Liver (tissue), 9 donors: ENCODE results near the gene SEPTIN1. TPM values are rescaled to one million over a fixed set of nuclear protein-coding genes. Genes with fewer than 3 reads are reported as not detected.

Experiments used
- DNase-seq: peaks from one replicate; pipeline ENCODE4 v3.0.0-alpha.2; 2017; ENCODE audit warnings: low spot score
- H3K27ac ChIP-seq, 2 donors: one replicate each; pipeline ENCODE4 v1.7.0; 2013; ENCODE audit warnings: inconsistent platforms in 2 of 2, low read length in 2 of 2, control low read depth in 1 of 2, low read depth in 1 of 2, mild to moderate bottlenecking in 1 of 2
- H3K27me3 ChIP-seq, 4 donors: one replicate each; pipeline versions ENCODE4 v1.6.1 to v1.7.0; 2013; ENCODE audit warnings: low read length in 3 of 4, inconsistent platforms in 1 of 4, mild to moderate bottlenecking in 1 of 4, moderate library complexity in 1 of 4; ENCODE audit not compliant: control insufficient read depth in 4 of 4, insufficient read depth in 4 of 4
- H3K36me3 ChIP-seq, 4 donors: one replicate each; pipeline versions ENCODE4 v1.6.1 to v1.7.0; 2013; ENCODE audit warnings: low read length in 3 of 4, mild to moderate bottlenecking in 3 of 4, low read depth in 1 of 4, moderate library complexity in 1 of 4; ENCODE audit not compliant: control insufficient read depth in 4 of 4, insufficient read depth in 3 of 4
- H3K4me1 ChIP-seq, 4 donors: one replicate each; pipeline versions ENCODE4 v1.6.1 to v1.7.0; 2013; ENCODE audit warnings: low read length in 3 of 4, mild to moderate bottlenecking in 3 of 4, moderate library complexity in 1 of 4; ENCODE audit not compliant: control insufficient read depth in 4 of 4, insufficient read depth in 4 of 4
- H3K4me3 ChIP-seq, 3 donors: one replicate each; pipeline versions ENCODE4 v1.6.1 to v1.7.0; 2013; ENCODE audit warnings: low read length in 3 of 3, control low read depth in 1 of 3, low read depth in 1 of 3, mild to moderate bottlenecking in 1 of 3
- H3K9ac ChIP-seq, 2 donors: one replicate each; pipeline ENCODE4 v1.7.0; 2013; ENCODE audit warnings: low read length in 2 of 2, mild to moderate bottlenecking in 2 of 2, moderate library complexity in 2 of 2, control low read depth in 1 of 2, low read depth in 1 of 2
- H3K9me3 ChIP-seq, 4 donors: one replicate each; pipeline versions ENCODE4 v1.6.1 to v1.7.0; 2013; ENCODE audit warnings: low read length in 3 of 4; ENCODE audit not compliant: control insufficient read depth in 4 of 4
- EGR1 ChIP-seq, 2 donors: IDR thresholded peaks; 2 replicates each; pipeline ENCODE4 v1.6.1; 2016 to 2018; ENCODE audit warnings: antibody characterized with exemption in 2 of 2, low read depth in 2 of 2
- FOXA1 ChIP-seq: IDR thresholded peaks from 2 replicates; pipeline ENCODE4 v1.6.1; 2016; ENCODE audit warnings: antibody characterized with exemption
- FOXA2 ChIP-seq: IDR thresholded peaks from 2 replicates; pipeline ENCODE4 v1.6.1; 2016; ENCODE audit warnings: antibody characterized with exemption
- GABPA ChIP-seq, 2 donors: IDR thresholded peaks in 1 of 2; conservative IDR thresholded peaks in 1 of 2; 2 replicates each; pipeline ENCODE4 v1.6.1; 2016; ENCODE audit warnings: antibody characterized with exemption in 2 of 2, mild to moderate bottlenecking in 1 of 2, moderate library complexity in 1 of 2
- HNF4A ChIP-seq, 2 donors: conservative IDR thresholded peaks; 2 replicates each; pipeline ENCODE4 v1.6.1; 2016; ENCODE audit warnings: antibody characterized with exemption in 2 of 2, mild to moderate bottlenecking in 2 of 2
- HNF4G ChIP-seq: IDR thresholded peaks from 2 replicates; pipeline ENCODE4 v1.6.1; 2016; ENCODE audit warnings: antibody characterized with exemption
- JUND ChIP-seq, 2 donors: IDR thresholded peaks; 2 replicates each; pipeline ENCODE4 v1.6.1; 2016; ENCODE audit warnings: antibody characterized with exemption in 2 of 2
- NR2F2 ChIP-seq: IDR thresholded peaks from 2 replicates; pipeline ENCODE4 v1.6.1; 2016; ENCODE audit warnings: antibody characterized with exemption
- RAD21 ChIP-seq, 2 donors: IDR thresholded peaks; 2 replicates each; pipeline ENCODE4 v1.6.1; 2016; ENCODE audit warnings: antibody characterized with exemption in 2 of 2, mild to moderate bottlenecking in 2 of 2
- RXRA ChIP-seq, 2 donors: IDR thresholded peaks; 2 replicates each; pipeline ENCODE4 v1.6.1; 2017 to 2018; ENCODE audit warnings: antibody characterized with exemption in 2 of 2, mild to moderate bottlenecking in 1 of 2
- SP1 ChIP-seq: IDR thresholded peaks from 2 replicates; pipeline ENCODE4 v1.6.1; 2018; ENCODE audit warnings: antibody characterized with exemption, mild to moderate bottlenecking
- TAF1 ChIP-seq: conservative IDR thresholded peaks from 2 replicates; pipeline ENCODE4 v1.6.1; 2016; ENCODE audit warnings: antibody characterized with exemption, mild to moderate bottlenecking
- YY1 ChIP-seq: IDR thresholded peaks from 2 replicates; pipeline ENCODE4 v1.6.1; 2016; ENCODE audit warnings: antibody characterized with exemption, mild to moderate bottlenecking
- ZBTB33 ChIP-seq: IDR thresholded peaks from 2 replicates; pipeline ENCODE4 v1.6.1; 2016; ENCODE audit warnings: antibody characterized with exemption
- WGBS: extraction: QIAGEN DNeasy Blood & Tissue Kit; methylation state at CpG from one replicate; pipeline ENCODE4 v1.1.7; 2013; 5-methylcytosine and 5-hydroxymethylcytosine counted together
- polyA plus RNA-seq, 2 donors: library from polyadenylated mRNA; stranded (reverse) in 1 of 2; unstranded in 1 of 2; fragments of 200-250 nt in 1 of 2; fragments of >200 nt in 1 of 2; fragmentation: Nextera tagmentation in 1 of 2; extraction: Ambion mirVana in 1 of 2; gene quantifications; one replicate each; pipeline versions ENCODE4 v1.2.1 to v1.2.3, GENCODE V29; 2013 to 2015
- total RNA-seq, 2 donors: library from RNA; depleted of rRNA; stranded (reverse); fragments of >200 nt; gene quantifications; one replicate each; pipeline ENCODE4 v1.2.3, GENCODE V29; 2014
- TF ChIP-seq, protein P1 (sequence below): IDR thresholded peaks from 2 replicates; pipeline ENCODE4 v1.6.1; 2016; ENCODE audit warnings: antibody characterized with exemption
- TF ChIP-seq, protein P2 (sequence below): fragments of 150-350 bp; IDR thresholded peaks from 2 replicates; pipeline ENCODE4 v1.5.1; 2017; ENCODE audit warnings: improper control_type of control experiment, low read depth, low read length; ENCODE audit not compliant: missing input control
- TF ChIP-seq, protein P3 (sequence below): IDR thresholded peaks from 2 replicates; pipeline ENCODE4 v1.6.1; 2016; ENCODE audit warnings: antibody characterized with exemption, mild to moderate bottlenecking
- TF ChIP-seq, protein P4 (sequence below): IDR thresholded peaks from 2 replicates; pipeline ENCODE4 v1.6.1; 2016; ENCODE audit warnings: antibody characterized with exemption
- donor health status: healthy.
- donor health status: healthy.
- donor health status: healthy.
- donor health status: healthy.
- donor health status: healthy.

The SEPTIN1 gene
- total and polyA plus RNA-seq, 4 donors, result 0.42 to 2.8 (median 1.2) TPM

DNA sequence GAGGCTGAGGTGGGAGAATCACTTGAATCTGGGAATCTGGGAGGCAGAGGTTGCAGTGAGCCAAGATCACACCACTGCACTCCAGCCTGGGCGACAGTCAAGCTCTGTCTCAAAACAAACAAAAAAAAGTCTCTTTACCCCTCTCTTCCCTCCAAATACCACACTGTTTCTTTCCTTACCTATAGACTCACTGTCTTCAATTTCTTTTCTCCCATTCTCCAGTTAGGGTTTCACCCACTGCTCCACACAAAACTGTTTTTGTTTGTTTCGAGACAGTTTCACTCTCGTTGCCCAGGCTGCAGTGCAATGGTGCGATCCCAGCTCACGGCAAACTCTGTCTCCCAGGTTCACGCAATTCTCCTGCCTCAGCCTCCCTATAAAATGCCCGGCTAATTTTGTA lies 21.2 kb downstream of the SEPTIN1 start:
- WGBS, result 96% methylated on average over 7 of the region's 7 CpGs
- H3K9me3 ChIP-seq, result no peaks in the 10 kb centered on the region
- no peak for TF ChIP-seq FOXA1
- TF ChIP-seq HNF4G, result no peak
- TF ChIP-seq, protein P1, sequence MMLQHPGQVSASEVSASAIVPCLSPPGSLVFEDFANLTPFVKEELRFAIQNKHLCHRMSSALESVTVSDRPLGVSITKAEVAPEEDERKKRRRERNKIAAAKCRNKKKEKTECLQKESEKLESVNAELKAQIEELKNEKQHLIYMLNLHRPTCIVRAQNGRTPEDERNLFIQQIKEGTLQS, result no peak
- no peak for TF ChIP-seq SP1
- TF ChIP-seq, protein P2, sequence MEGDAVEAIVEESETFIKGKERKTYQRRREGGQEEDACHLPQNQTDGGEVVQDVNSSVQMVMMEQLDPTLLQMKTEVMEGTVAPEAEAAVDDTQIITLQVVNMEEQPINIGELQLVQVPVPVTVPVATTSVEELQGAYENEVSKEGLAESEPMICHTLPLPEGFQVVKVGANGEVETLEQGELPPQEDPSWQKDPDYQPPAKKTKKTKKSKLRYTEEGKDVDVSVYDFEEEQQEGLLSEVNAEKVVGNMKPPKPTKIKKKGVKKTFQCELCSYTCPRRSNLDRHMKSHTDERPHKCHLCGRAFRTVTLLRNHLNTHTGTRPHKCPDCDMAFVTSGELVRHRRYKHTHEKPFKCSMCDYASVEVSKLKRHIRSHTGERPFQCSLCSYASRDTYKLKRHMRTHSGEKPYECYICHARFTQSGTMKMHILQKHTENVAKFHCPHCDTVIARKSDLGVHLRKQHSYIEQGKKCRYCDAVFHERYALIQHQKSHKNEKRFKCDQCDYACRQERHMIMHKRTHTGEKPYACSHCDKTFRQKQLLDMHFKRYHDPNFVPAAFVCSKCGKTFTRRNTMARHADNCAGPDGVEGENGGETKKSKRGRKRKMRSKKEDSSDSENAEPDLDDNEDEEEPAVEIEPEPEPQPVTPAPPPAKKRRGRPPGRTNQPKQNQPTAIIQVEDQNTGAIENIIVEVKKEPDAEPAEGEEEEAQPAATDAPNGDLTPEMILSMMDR, result no peak
- TF ChIP-seq RXRA (IDR thresholded peaks at IDR 0.05), result no peak
- TF ChIP-seq YY1, result no peak
- no peak for TF ChIP-seq NR2F2
- TF ChIP-seq, protein P3, sequence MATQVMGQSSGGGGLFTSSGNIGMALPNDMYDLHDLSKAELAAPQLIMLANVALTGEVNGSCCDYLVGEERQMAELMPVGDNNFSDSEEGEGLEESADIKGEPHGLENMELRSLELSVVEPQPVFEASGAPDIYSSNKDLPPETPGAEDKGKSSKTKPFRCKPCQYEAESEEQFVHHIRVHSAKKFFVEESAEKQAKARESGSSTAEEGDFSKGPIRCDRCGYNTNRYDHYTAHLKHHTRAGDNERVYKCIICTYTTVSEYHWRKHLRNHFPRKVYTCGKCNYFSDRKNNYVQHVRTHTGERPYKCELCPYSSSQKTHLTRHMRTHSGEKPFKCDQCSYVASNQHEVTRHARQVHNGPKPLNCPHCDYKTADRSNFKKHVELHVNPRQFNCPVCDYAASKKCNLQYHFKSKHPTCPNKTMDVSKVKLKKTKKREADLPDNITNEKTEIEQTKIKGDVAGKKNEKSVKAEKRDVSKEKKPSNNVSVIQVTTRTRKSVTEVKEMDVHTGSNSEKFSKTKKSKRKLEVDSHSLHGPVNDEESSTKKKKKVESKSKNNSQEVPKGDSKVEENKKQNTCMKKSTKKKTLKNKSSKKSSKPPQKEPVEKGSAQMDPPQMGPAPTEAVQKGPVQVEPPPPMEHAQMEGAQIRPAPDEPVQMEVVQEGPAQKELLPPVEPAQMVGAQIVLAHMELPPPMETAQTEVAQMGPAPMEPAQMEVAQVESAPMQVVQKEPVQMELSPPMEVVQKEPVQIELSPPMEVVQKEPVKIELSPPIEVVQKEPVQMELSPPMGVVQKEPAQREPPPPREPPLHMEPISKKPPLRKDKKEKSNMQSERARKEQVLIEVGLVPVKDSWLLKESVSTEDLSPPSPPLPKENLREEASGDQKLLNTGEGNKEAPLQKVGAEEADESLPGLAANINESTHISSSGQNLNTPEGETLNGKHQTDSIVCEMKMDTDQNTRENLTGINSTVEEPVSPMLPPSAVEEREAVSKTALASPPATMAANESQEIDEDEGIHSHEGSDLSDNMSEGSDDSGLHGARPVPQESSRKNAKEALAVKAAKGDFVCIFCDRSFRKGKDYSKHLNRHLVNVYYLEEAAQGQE, result no peak
- TF ChIP-seq HNF4A (conservative IDR thresholded peaks at IDR 0.05), result no peak
- TF ChIP-seq EGR1 (IDR thresholded peaks at IDR 0.05; ENCODE audit: low read depth in 2 of 2), result no peak
- no peak for TF ChIP-seq RAD21 (IDR thresholded peaks at IDR 0.05)
- TF ChIP-seq, protein P4, sequence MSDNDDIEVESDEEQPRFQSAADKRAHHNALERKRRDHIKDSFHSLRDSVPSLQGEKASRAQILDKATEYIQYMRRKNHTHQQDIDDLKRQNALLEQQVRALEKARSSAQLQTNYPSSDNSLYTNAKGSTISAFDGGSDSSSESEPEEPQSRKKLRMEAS, result no peak
- no peak for TF ChIP-seq ZBTB33
- TF ChIP-seq JUND (IDR thresholded peaks at IDR 0.05), result no peak
- no peak for TF ChIP-seq TAF1
- TF ChIP-seq GABPA (IDR thresholded peaks at IDR 0.05 in 1 of 2, conservative IDR thresholded peaks at IDR 0.05 in 1 of 2), result no peak

DNA sequence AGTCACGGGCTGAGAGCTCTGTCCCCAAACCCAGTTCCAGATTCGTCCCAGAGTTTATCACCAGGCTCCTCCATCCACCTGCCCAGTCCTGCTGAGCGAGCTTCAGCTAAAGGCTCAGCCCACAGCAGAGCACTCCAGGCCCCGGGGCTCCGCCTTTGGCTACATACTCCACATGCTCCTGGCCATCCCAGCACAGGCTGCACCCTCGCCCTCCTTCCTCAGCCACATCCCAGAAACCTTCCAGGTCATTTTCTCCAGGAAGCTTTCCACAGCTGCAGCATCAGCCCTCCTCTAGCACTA lies 22.5 kb downstream of the SEPTIN1 start:
- Histone ChIP-seq H3K9ac (no peak overlapping the region), H3K27me3 (no peaks in the 10 kb centered on the region), H3K4me1 (peaks cover 4 to 28% (median 21%) of the 10 kb centered on the region in 4 donors), H3K27ac (no peak overlapping the region), H3K9me3 (no peaks in the 10 kb centered on the region), H3K36me3 (peaks cover 4 to 26% (median 14%) of the 10 kb centered on the region in 4 donors), H3K4me3 (no peak overlapping the region)
- DNase-seq, result no peak
- WGBS, result 93% methylated on average over 6 of the region's 6 CpGs
- TF ChIP-seq, protein P4, result no peak
- TF ChIP-seq YY1 (no peak), HNF4A (conservative IDR thresholded peaks at IDR 0.05) (no peak), FOXA2 (no peak), HNF4G (no peak), FOXA1 (no peak), NR2F2 (no peak), TAF1 (no peak), JUND (IDR thresholded peaks at IDR 0.05) (no peak), EGR1 (IDR thresholded peaks at IDR 0.05; ENCODE audit: low read depth in 2 of 2) (no peak), RAD21 (IDR thresholded peaks at IDR 0.05) (no peak), ZBTB33 (no peak), SP1 (no peak), RXRA (IDR thresholded peaks at IDR 0.05) (no peak)
- TF ChIP-seq, protein P1, result no peak
- TF ChIP-seq, protein P2, result no peak

More for the DNA sequence above, 21.2 kb downstream of the SEPTIN1 start:
- no peak for DNase-seq
- Histone ChIP-seq H3K4me3 (no peak overlapping the region), H3K4me1 (peaks cover 0 to 19% (median 17%) of the 10 kb centered on the region in 4 donors), H3K27me3 (no peaks in the 10 kb centered on the region), H3K9ac (no peak overlapping the region), H3K36me3 (peaks cover 10 to 28% (median 19%) of the 10 kb centered on the region in 4 donors), H3K27ac (no peak overlapping the region)
